Tibial nerve (tissue), 4 donors: ENCODE measurements around the gene DCDC2C.

Source experiments
- CTCF ChIP-seq, 5 experiments: fragments of 200-600 bp in 3 of 5; fragments of 450-650 bp in 2 of 5; sonication (generic) in 3 of 5; IDR thresholded peaks; one replicate each; pipeline ENCODE4 v1.5.1; 2016 to 2019; ENCODE audit warnings: antibody characterized with exemption in 5 of 5, mild to moderate bottlenecking in 3 of 5, moderate library complexity in 2 of 5
- EP300 ChIP-seq, 2 donors: sonication (generic); formaldehyde crosslinking; IDR thresholded peaks; one replicate each; pipeline ENCODE4 v1.6.1; 2017; ENCODE audit warnings: antibody characterized with exemption in 2 of 2, mild to moderate bottlenecking in 1 of 2
- POLR2A ChIP-seq, 2 donors: fragments of 450-650 bp; IDR thresholded peaks; one replicate each; pipeline ENCODE4 v1.6.1; 2017; ENCODE audit warnings: antibody characterized with exemption in 2 of 2, mild to moderate bottlenecking in 2 of 2, moderate library complexity in 2 of 2

- no peak for TF ChIP-seq POLR2A (IDR thresholded peaks at IDR 0.05)
- TF ChIP-seq CTCF (IDR thresholded peaks at IDR 0.05) = no peak
- TF ChIP-seq EP300 (IDR thresholded peaks at IDR 0.05) = no peak
Observed at GRCh38 chr2:3654011-3654410, 49.4 kb upstream of the DCDC2C start.
